H9 (cell line): ENCODE data around the gene DOC2A. TPM values are rescaled to one million over a fixed set of nuclear protein-coding genes. Genes with fewer than 3 reads are reported as not detected.
"Not testable (repeated sequence)": the region's sequence is repeated elsewhere in the genome, so short reads cannot be mapped to it uniquely, and the experiment has no call there.

Experiments used
- DNase-seq: peaks from one replicate; pipeline ENCODE4 v3.0.0-alpha.2; 2017
- H2AFZ ChIP-seq: one replicate; pipeline ENCODE4 v1.6.1; 2013; ENCODE audit warnings: mild to moderate bottlenecking, low read length, control low read depth, moderate library complexity
- H2AK5ac ChIP-seq: 2 replicates; pipeline ENCODE4 v1.6.1; 2013; ENCODE audit warnings: low read length, control low read depth, mixed read lengths; ENCODE audit not compliant: insufficient read length
- H2BK120ac ChIP-seq: one replicate; pipeline ENCODE4 v1.6.1; 2013; ENCODE audit warnings: low read depth, mild to moderate bottlenecking, low read length, control low read depth, inconsistent platforms; ENCODE audit not compliant: poor library complexity, severe bottlenecking
- H2BK12ac ChIP-seq: 2 replicates; pipeline ENCODE4 v1.6.1; 2013; ENCODE audit warnings: low read length, control low read depth, mixed read lengths, low read depth; ENCODE audit not compliant: insufficient read length
- H2BK15ac ChIP-seq: 2 replicates; pipeline ENCODE4 v1.6.1; 2013; ENCODE audit warnings: low read depth, low read length, control low read depth
- H2BK20ac ChIP-seq: one replicate; pipeline ENCODE4 v1.6.1; 2013; ENCODE audit warnings: low read depth, mild to moderate bottlenecking, low read length, control low read depth, inconsistent platforms; ENCODE audit not compliant: poor library complexity, severe bottlenecking
- H2BK5ac ChIP-seq: 2 replicates; pipeline ENCODE4 v1.6.1; 2013; ENCODE audit warnings: low read length, control low read depth, mixed read lengths; ENCODE audit not compliant: insufficient read length
- H3K14ac ChIP-seq: 2 replicates; pipeline ENCODE4 v1.6.1; 2013; ENCODE audit warnings: low read length, control low read depth; ENCODE audit not compliant: insufficient read depth
- H3K18ac ChIP-seq: 2 replicates; pipeline ENCODE4 v1.6.1; 2013; ENCODE audit warnings: low read depth, mild to moderate bottlenecking, mixed read lengths, low read length, control low read depth; ENCODE audit not compliant: insufficient read length
- H3K23ac ChIP-seq: 2 replicates; pipeline ENCODE4 v1.6.1; 2013; ENCODE audit warnings: low read length, control low read depth, mixed read lengths, low read depth; ENCODE audit not compliant: insufficient read length
- H3K23me2 ChIP-seq: 2 replicates; pipeline ENCODE4 v1.6.1; 2013; ENCODE audit warnings: low read depth, mild to moderate bottlenecking, mixed read lengths, low read length, control low read depth; ENCODE audit not compliant: insufficient read length, poor library complexity, severe bottlenecking
- H3K27ac ChIP-seq: 2 replicates; pipeline ENCODE4 v1.5.1; 2013; ENCODE audit warnings: low read length, control low read depth, mixed read lengths, low read depth; ENCODE audit not compliant: insufficient read length
- H3K27me3 ChIP-seq: 2 replicates; pipeline ENCODE4 v1.6.1; 2013; ENCODE audit warnings: low read length, control low read depth, inconsistent platforms; ENCODE audit not compliant: insufficient read depth
- H3K4ac ChIP-seq: 2 replicates; pipeline ENCODE4 v1.6.1; 2013; ENCODE audit warnings: low read depth, mild to moderate bottlenecking, control low read depth, inconsistent platforms, low read length, moderate library complexity
- H3K4me1 ChIP-seq: 2 replicates; pipeline ENCODE4 v1.6.1; 2013; ENCODE audit warnings: low read length, control low read depth, inconsistent platforms; ENCODE audit not compliant: insufficient read depth
- H3K4me2 ChIP-seq: 2 replicates; pipeline ENCODE4 v1.6.1; 2013; ENCODE audit warnings: low read length, control low read depth, mixed read lengths; ENCODE audit not compliant: insufficient read length, insufficient read depth
- H3K56ac ChIP-seq: 2 replicates; pipeline ENCODE4 v1.6.1; 2013; ENCODE audit warnings: low read depth, mild to moderate bottlenecking, mixed read lengths, low read length, control low read depth; ENCODE audit not compliant: insufficient read length
- H3K79me1 ChIP-seq: 2 replicates; pipeline ENCODE4 v1.6.1; 2013; ENCODE audit warnings: low read depth, mild to moderate bottlenecking, moderate library complexity, low read length, control low read depth, inconsistent platforms; ENCODE audit not compliant: insufficient read depth, poor library complexity, severe bottlenecking
- H3K79me2 ChIP-seq: 2 replicates; pipeline ENCODE4 v1.6.1; 2013; ENCODE audit warnings: low read length, control low read depth, inconsistent platforms; ENCODE audit not compliant: insufficient read depth
- H3K9ac ChIP-seq: 2 replicates; pipeline ENCODE4 v1.6.1; 2013; ENCODE audit warnings: low read length, control low read depth, mixed read lengths; ENCODE audit not compliant: insufficient read length; ENCODE audit errors: extremely low read depth
- H3K9me3 ChIP-seq: one replicate; pipeline ENCODE4 v1.6.1; 2013; ENCODE audit warnings: low read depth, low read length, inconsistent platforms; ENCODE audit not compliant: control insufficient read depth
- H3T11ph ChIP-seq: one replicate; pipeline ENCODE4 v1.6.1; 2013; ENCODE audit warnings: mild to moderate bottlenecking, low read length, control low read depth, inconsistent platforms
- H4K20me1 ChIP-seq: one replicate; pipeline ENCODE4 v1.6.1; 2013; ENCODE audit not compliant: control insufficient read depth, insufficient read length, insufficient read depth
- H4K5ac ChIP-seq: 2 replicates; pipeline ENCODE4 v1.6.1; 2013; ENCODE audit warnings: low read depth, mild to moderate bottlenecking, mixed read lengths, low read length, control low read depth; ENCODE audit not compliant: insufficient read length
- H4K8ac ChIP-seq: replicated peaks from 2 replicates; pipeline ENCODE4 v1.6.1; 2013; ENCODE audit warnings: low read length, control low read depth, mixed read lengths, low read depth; ENCODE audit not compliant: insufficient read length
- H4K91ac ChIP-seq: 2 replicates; pipeline ENCODE4 v1.6.1; 2013; ENCODE audit warnings: low read depth, mild to moderate bottlenecking, moderate library complexity, mixed read lengths, low read length, control low read depth; ENCODE audit not compliant: insufficient read length
- H3K27ac Mint-ChIP-seq, 3 experiments: 2 replicates in 2 of 3; 3 replicates in 1 of 3; pipeline ENCODE4 v1.8.0; 2020 to 2021; ENCODE audit warnings: mixed read lengths in 3 of 3, mild to moderate bottlenecking in 1 of 3, moderate library complexity in 1 of 3
- H3K27me3 Mint-ChIP-seq: 2 replicates; pipeline ENCODE4 v1.8.0; 2021; ENCODE audit warnings: low read depth, mild to moderate bottlenecking, moderate library complexity, mixed read lengths
- H3K36me3 Mint-ChIP-seq, 3 experiments: 2 replicates in 2 of 3; 3 replicates in 1 of 3; pipeline ENCODE4 v1.8.0; 2020 to 2021; ENCODE audit warnings: low read depth in 3 of 3, mixed read lengths in 3 of 3; ENCODE audit not compliant: insufficient read depth in 1 of 3
- H3K4me1 Mint-ChIP-seq, 2 experiments: 2 replicates each; pipeline ENCODE4 v1.8.0; 2020; ENCODE audit warnings: mixed read lengths in 2 of 2
- H3K4me3 Mint-ChIP-seq, 2 experiments: 2 replicates in 1 of 2; 3 replicates in 1 of 2; pipeline ENCODE4 v1.8.0; 2020 to 2021; ENCODE audit warnings: mild to moderate bottlenecking in 2 of 2, mixed read lengths in 2 of 2, moderate library complexity in 1 of 2
- H3K9me3 Mint-ChIP-seq, 2 experiments: 2 replicates in 1 of 2; 3 replicates in 1 of 2; pipeline ENCODE4 v1.8.0; 2020; ENCODE audit warnings: mild to moderate bottlenecking in 2 of 2, mixed read lengths in 2 of 2, moderate library complexity in 1 of 2
- CTCF ChIP-seq: fragments of 200-600 bp; sonication (generic); conservative IDR thresholded peaks from 3 replicates; pipeline ENCODE4 v1.8.0; 2021; ENCODE audit warnings: antibody characterized with exemption, mild to moderate bottlenecking
- WGBS: extraction: QIAGEN DNeasy Blood & Tissue Kit; methylation state at CpG from one replicate; pipeline ENCODE4 v1.1.7; 2013; ENCODE audit warnings: missing lambda C conversion rate, low lambda C conversion rate, mixed read lengths; ENCODE audit not compliant: insufficient read length; ENCODE audit errors: extremely low coverage; 5-methylcytosine and 5-hydroxymethylcytosine counted together
- total RNA-seq: library from RNA; stranded (reverse); gene quantifications from 2 replicates; pipeline ENCODE4 v1.2.1, GENCODE V29; 2021

DOC2A gene
- total RNA-seq, 1 experiment from 2014 or later: 12.2 TPM

DNA sequence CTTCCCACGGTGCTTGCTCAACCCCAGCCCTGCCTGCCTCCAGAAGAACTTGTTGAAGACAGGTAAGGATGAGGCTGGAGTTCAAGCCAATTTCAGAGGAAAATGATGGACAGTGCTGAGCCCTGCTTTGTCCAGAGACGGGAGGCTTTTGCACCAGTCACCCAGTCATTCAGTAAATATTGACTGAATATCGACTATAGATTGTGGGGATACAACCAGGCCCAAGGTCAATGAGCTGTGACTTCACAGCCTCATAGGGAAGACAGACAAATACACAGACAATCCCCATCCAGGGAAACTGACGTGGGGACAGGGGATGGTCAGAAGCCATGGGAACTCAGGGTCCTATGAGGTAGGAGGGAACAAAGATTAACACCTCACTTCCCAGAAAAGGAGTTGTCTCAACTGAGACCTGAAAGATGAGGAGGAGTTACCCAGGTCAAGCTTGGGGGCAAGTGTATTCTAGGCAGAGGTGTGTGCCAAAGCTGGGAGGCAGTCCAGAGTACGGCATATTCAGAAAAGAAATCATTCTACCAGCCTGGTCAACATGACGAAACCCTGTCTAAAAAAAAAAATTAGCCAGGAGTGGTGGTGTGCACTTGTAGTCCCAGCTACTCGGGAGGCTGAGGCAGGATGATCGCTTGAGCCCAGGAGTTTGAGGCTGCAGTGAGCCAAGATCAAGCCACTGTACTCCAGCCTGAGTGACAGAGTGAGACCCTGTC is 5.9 kb upstream of the DOC2A start:
- Histone ChIP-seq H4K20me1 (no peaks in the 10 kb centered on the region), H3K9ac (no peak overlapping the region), H3K23me2 (peaks cover 10% of the 10 kb centered on the region), H4K91ac (no peak overlapping the region), H3K4ac (no peak overlapping the region), H3K4me1 (no peaks in the 10 kb centered on the region), H3K4me2 (no peak overlapping the region), H3K27me3 (no peaks in the 10 kb centered on the region; the same call in 1 of the 2 replicates), H2AFZ (no peak overlapping the region), H3K14ac (no peak overlapping the region), H2BK5ac (no peak overlapping the region), H2AK5ac (no peak overlapping the region), H3K79me2 (no peaks in the 10 kb centered on the region), H2BK15ac (no peak overlapping the region), H2BK120ac (no peak overlapping the region), H3K23ac (no peak overlapping the region), H3K9me3 (no peaks in the 10 kb centered on the region), H3T11ph (no peak overlapping the region), H4K5ac (no peak overlapping the region), H2BK20ac (no peak overlapping the region), H2BK12ac (no peak overlapping the region), H3K18ac (no peak overlapping the region), H3K56ac (no peak overlapping the region), H4K8ac (no peak overlapping the region), H3K79me1 (no peaks in the 10 kb centered on the region), H3K27ac (no peak overlapping the region)
- TF ChIP-seq CTCF: no peak
- no peak overlapping the region for H3K4me3 Mint-ChIP-seq
- no peak for DNase-seq
- H3K27ac Mint-ChIP-seq: no peak overlapping the region
- H3K36me3 Mint-ChIP-seq: peaks cover 0 to 4% (median 2%) of the 10 kb centered on the region in 3 experiments; a peak in 4 of 7 replicates
- H3K27me3 Mint-ChIP-seq: peaks cover 15% of the 10 kb centered on the region
- peaks cover 6% of the 10 kb centered on the region in 2 experiments for H3K4me1 Mint-ChIP-seq
- no peaks in the 10 kb centered on the region for H3K9me3 Mint-ChIP-seq
- WGBS: no CpG with 5 or more reads among the region's 8 CpGs

DNA sequence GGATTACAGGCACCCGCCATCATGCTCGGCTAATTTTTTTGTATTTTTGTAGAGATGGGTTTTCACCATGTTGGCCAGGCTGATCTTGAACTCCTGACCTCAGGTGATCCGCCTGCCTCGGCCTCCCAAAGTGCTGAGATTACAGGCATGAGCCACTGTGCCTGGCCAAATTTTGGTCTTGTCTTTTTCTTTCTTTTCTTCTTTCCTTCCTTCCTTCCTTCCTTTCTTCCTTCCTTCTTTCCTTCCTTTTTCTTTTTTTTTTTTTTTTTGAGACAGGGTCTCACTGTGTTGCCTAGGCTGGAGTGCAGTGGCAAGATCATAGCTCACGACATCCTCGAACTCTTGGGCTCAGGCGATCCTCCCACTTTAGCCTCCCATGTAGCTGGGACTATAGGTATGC is 4.6 kb upstream of the DOC2A start:
- H3K23ac ChIP-seq, H2BK15ac ChIP-seq, H3K9me3 ChIP-seq, H3K36me3 Mint-ChIP-seq, H3K18ac ChIP-seq, H3K27ac Mint-ChIP-seq, H2AK5ac ChIP-seq, H3K56ac ChIP-seq, H4K8ac ChIP-seq, H2BK20ac ChIP-seq, H4K5ac ChIP-seq, H3K4ac ChIP-seq, H2BK5ac ChIP-seq, H3K79me1 ChIP-seq, H3T11ph ChIP-seq, H2AFZ ChIP-seq, H4K20me1 ChIP-seq, H3K4me1 Mint-ChIP-seq, H4K91ac ChIP-seq, H3K27me3 ChIP-seq, H3K14ac ChIP-seq, H3K9me3 Mint-ChIP-seq, H3K4me3 Mint-ChIP-seq, H3K79me2 ChIP-seq, DNase-seq, H2BK12ac ChIP-seq, H3K9ac ChIP-seq, H3K27ac ChIP-seq, H3K4me2 ChIP-seq, H2BK120ac ChIP-seq, H3K4me1 ChIP-seq: not testable (repeated sequence)
- no CpG with 5 or more reads among the region's 7 CpGs for WGBS
- H3K23me2 ChIP-seq: peaks cover 12% of the 10 kb centered on the region
- H3K27me3 Mint-ChIP-seq: peaks cover 19% of the 10 kb centered on the region
